Measurements from ENCODE around the gene FBXL17. TPM values are rescaled to one million over a fixed set of nuclear protein-coding genes. Genes with fewer than 3 reads are reported as not detected.

Gene FBXL17
- polyA plus RNA-seq, 1 of the 3 experiments (the other 2 are of a cell fraction), result 4.4 TPM

DNA sequence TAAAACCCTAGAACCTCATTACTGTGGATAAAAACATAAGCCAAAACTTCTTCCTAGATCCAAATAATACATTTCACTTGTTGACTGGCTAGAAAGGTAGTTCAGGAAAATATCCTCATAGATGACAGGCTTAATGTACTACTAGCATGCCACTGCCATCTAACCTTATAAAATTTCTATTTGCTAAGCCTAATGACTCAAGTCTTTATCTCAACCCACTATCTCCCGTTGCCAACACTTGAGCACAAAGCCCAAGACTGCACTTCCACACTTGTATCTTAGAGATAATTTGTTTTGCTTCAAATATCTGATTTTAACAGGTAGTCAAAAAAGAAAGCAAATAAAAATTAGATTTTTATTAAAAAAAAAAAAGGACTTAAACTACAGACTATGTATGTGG, 42.7 kb downstream of the FBXL17 start:
- 94% methylated on average over 1 of the region's 1 CpG for WGBS (ENCODE audit: low lambda C conversion rate)
- no peak for DNase-seq
- H3K4me2 ChIP-seq, result no peak overlapping the region
- ChIA-PET POLR2A (no interaction called here), CTCF (interaction anchor here (1.5 to 2.2 kb wide), 2 partner anchors 79 kb away, joined by 10 read pairs; no protein-coding TSS in a partner anchor)
- H3K9me2 ChIP-seq, result no peaks in the 10 kb centered on the region
- H2AFZ ChIP-seq (ENCODE audit: low read depth), result no peak overlapping the region
- H3K4me3 ChIP-seq (ENCODE audit: low read depth in 2 of 2, low read length in 1 of 2), result no peak overlapping the region
- no peaks in the 10 kb centered on the region; a peak in 1 of 4 replicates for H3K4me1 ChIP-seq (ENCODE audit: control insufficient read depth in 1 of 2, insufficient read depth in 2 of 2, low read depth in 1 of 2, low read length in 1 of 2)
- H3K9ac ChIP-seq, result no peak overlapping the region
- no peaks in the 10 kb centered on the region for H3F3A ChIP-seq (replicated peaks; ENCODE audit: insufficient read depth)
- no peak overlapping the region for H3K27ac ChIP-seq (ENCODE audit: low read depth in 2 of 2, low read length in 1 of 2)
- peaks cover 8 to 9% of the 10 kb centered on the region in 2 experiments for H3K36me3 ChIP-seq (replicated peaks in 1 of 2; ENCODE audit: control insufficient read depth in 1 of 2, insufficient read depth in 2 of 2, low read length in 1 of 2)
- H4K20me1 ChIP-seq (ENCODE audit: insufficient read depth), result no peaks in the 10 kb centered on the region
- H3K79me2 ChIP-seq (ENCODE audit: insufficient read depth), result no peaks in the 10 kb centered on the region
- H3K9me3 ChIP-seq, result no peaks in the 10 kb centered on the region
- TF ChIP-seq EP300 (IDR thresholded peaks at IDR 0.05; ENCODE audit: borderline replicate concordance in 1 of 2, low read depth in 1 of 2, low read length in 1 of 2) (no peak), EZH2phosphoT487 (IDR thresholded peaks at IDR 0.05; ENCODE audit: borderline replicate concordance, low read depth) (no peak), SMC3 (IDR thresholded peaks at IDR 0.05; ENCODE audit: low read depth, low read length) (no peak), JUND (IDR thresholded peaks at IDR 0.05) (no peak), NRF1 (IDR thresholded peaks at IDR 0.05; ENCODE audit: low read depth, low read length) (no peak), FOXM1 (IDR thresholded peaks at IDR 0.05; ENCODE audit: low read depth) (no peak), GABPA (IDR thresholded peaks at IDR 0.05; ENCODE audit: low read depth) (no peak), MXI1 (IDR thresholded peaks at IDR 0.05; ENCODE audit: low read depth, low read length) (no peak), RXRA (IDR thresholded peaks at IDR 0.05; ENCODE audit: borderline replicate concordance, low read depth) (no peak), GATA2 (CRISPR knock-in tag; IDR thresholded peaks at IDR 0.05) (no peak)
- no peaks in the 10 kb centered on the region for H3K27me3 ChIP-seq (ENCODE audit: insufficient read depth)

DNA sequence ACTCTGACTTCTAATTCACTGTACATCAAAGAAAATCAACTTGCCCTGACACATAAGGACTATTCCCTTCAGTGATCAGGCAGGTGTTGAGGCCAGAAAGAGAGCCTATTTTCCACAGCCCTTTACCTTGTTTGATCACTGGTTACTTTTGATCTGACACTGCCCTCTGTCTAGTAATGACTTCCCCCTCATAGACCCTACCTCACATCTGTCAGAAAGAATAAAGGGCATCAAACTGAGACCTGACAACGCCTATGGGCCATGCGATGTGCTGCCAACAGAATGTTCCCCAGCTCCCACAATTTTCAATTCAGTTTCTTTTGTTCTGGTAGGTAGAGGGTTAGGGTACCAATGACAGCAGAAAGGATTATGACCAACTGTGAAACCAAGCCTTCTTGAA, 47.7 kb downstream of the FBXL17 start:
- Histone ChIP-seq H3K9me2 (no peaks in the 10 kb centered on the region), H3K79me2 (ENCODE audit: insufficient read depth) (no peaks in the 10 kb centered on the region), H4K20me1 (ENCODE audit: insufficient read depth) (no peaks in the 10 kb centered on the region), H3K4me3 (ENCODE audit: low read depth in 2 of 2, low read length in 1 of 2) (no peak overlapping the region), H3K4me2 (no peak overlapping the region), H3K4me1 (ENCODE audit: control insufficient read depth in 1 of 2, insufficient read depth in 2 of 2, low read depth in 1 of 2, low read length in 1 of 2) (no peaks in the 10 kb centered on the region), H2AFZ (ENCODE audit: low read depth) (no peak overlapping the region), H3K9me3 (no peaks in the 10 kb centered on the region), H3F3A (replicated peaks; ENCODE audit: insufficient read depth) (no peaks in the 10 kb centered on the region), H3K27ac (ENCODE audit: low read depth in 2 of 2, low read length in 1 of 2) (no peak overlapping the region), H3K9ac (no peak overlapping the region), H3K36me3 (replicated peaks in 1 of 2; ENCODE audit: control insufficient read depth in 1 of 2, insufficient read depth in 2 of 2, low read length in 1 of 2) (peaks cover 0 to 3% of the 10 kb centered on the region in 2 experiments), H3K27me3 (ENCODE audit: insufficient read depth) (no peaks in the 10 kb centered on the region)
- ChIA-PET CTCF (interaction anchor here (1.4 to 1.7 kb wide), 2 partner anchors 10 to 11 kb away, joined by 3 to 5 read pairs; no protein-coding TSS in a partner anchor), POLR2A (no interaction called here)
- no peak for TF ChIP-seq POLR2AphosphoS5 (IDR thresholded peaks at IDR 0.05; ENCODE audit: low read depth, low read length)
- no peak for DNase-seq
- 100% methylated on average over 2 of the region's 2 CpGs for WGBS (ENCODE audit: low lambda C conversion rate)

DNA sequence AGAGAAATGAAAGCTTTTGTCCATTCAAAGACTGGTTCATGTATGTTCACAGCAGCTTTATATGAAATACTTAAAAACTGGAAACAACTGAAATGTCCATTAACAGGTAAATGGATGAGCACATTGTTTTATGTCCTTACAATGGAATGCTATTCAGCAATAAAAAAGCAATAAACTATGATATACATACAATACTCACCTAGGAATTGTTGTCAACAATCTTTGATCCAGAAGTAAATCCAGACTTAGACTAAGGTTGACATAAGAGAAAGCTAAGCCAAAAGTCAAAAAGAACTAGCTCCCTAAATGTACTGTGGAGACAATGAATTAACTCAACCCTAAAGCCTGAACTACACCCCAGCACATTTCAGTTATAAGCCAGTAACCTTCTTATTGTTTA, 54.9 kb downstream of the FBXL17 start:
- DNase-seq, result no peak
- ChIA-PET CTCF (interaction anchor here (0.7 to 3.7 kb wide), 2 partner anchors 66 to 68 kb away, joined by 3 to 19 read pairs; no protein-coding TSS in a partner anchor), POLR2A (no interaction called here)
- Histone ChIP-seq H3K9ac (no peak overlapping the region), H3F3A (replicated peaks; ENCODE audit: insufficient read depth) (no peaks in the 10 kb centered on the region), H4K20me1 (ENCODE audit: insufficient read depth) (no peaks in the 10 kb centered on the region), H2AFZ (ENCODE audit: low read depth) (no peak overlapping the region), H3K9me2 (no peaks in the 10 kb centered on the region), H3K79me2 (ENCODE audit: insufficient read depth) (no peaks in the 10 kb centered on the region), H3K27me3 (ENCODE audit: insufficient read depth) (no peaks in the 10 kb centered on the region), H3K4me1 (ENCODE audit: control insufficient read depth in 1 of 2, insufficient read depth in 2 of 2, low read depth in 1 of 2, low read length in 1 of 2) (no peaks in the 10 kb centered on the region), H3K4me3 (ENCODE audit: low read depth in 2 of 2, low read length in 1 of 2) (no peak overlapping the region), H3K36me3 (replicated peaks in 1 of 2; ENCODE audit: control insufficient read depth in 1 of 2, insufficient read depth in 2 of 2, low read length in 1 of 2) (peaks cover 0 to 8% of the 10 kb centered on the region in 2 experiments), H3K4me2 (no peak overlapping the region), H3K9me3 (no peaks in the 10 kb centered on the region), H3K27ac (ENCODE audit: low read depth in 2 of 2, low read length in 1 of 2) (no peak overlapping the region)
- no peak for TF ChIP-seq FOSL2 (IDR thresholded peaks at IDR 0.05; ENCODE audit: borderline replicate concordance, low read depth)
- TF ChIP-seq, protein P1, sequence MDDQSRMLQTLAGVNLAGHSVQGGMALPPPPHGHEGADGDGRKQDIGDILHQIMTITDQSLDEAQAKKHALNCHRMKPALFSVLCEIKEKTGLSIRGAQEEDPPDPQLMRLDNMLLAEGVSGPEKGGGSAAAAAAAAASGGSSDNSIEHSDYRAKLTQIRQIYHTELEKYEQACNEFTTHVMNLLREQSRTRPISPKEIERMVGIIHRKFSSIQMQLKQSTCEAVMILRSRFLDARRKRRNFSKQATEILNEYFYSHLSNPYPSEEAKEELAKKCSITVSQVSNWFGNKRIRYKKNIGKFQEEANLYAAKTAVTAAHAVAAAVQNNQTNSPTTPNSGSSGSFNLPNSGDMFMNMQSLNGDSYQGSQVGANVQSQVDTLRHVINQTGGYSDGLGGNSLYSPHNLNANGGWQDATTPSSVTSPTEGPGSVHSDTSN (IDR thresholded peaks at IDR 0.05), result no peak
- TF ChIP-seq POLR2AphosphoS5 (IDR thresholded peaks at IDR 0.05; ENCODE audit: low read depth, low read length), result no peak
- TF ChIP-seq, protein P2, sequence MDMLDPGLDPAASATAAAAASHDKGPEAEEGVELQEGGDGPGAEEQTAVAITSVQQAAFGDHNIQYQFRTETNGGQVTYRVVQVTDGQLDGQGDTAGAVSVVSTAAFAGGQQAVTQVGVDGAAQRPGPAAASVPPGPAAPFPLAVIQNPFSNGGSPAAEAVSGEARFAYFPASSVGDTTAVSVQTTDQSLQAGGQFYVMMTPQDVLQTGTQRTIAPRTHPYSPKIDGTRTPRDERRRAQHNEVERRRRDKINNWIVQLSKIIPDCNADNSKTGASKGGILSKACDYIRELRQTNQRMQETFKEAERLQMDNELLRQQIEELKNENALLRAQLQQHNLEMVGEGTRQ (IDR thresholded peaks at IDR 0.05; ENCODE audit: borderline replicate concordance, low read depth, low read length), result no peak
- TF ChIP-seq, protein P3, sequence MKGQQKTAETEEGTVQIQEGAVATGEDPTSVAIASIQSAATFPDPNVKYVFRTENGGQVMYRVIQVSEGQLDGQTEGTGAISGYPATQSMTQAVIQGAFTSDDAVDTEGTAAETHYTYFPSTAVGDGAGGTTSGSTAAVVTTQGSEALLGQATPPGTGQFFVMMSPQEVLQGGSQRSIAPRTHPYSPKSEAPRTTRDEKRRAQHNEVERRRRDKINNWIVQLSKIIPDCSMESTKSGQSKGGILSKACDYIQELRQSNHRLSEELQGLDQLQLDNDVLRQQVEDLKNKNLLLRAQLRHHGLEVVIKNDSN (IDR thresholded peaks at IDR 0.05; ENCODE audit: borderline replicate concordance, low read depth), result no peak
- TF ChIP-seq RXRA (IDR thresholded peaks at IDR 0.05; ENCODE audit: borderline replicate concordance, low read depth), result no peak
- no peak for TF ChIP-seq SIN3A (IDR thresholded peaks at IDR 0.05; ENCODE audit: borderline replicate concordance, low read depth, low read length)
- no peak for TF ChIP-seq EZH2phosphoT487 (IDR thresholded peaks at IDR 0.05; ENCODE audit: borderline replicate concordance, low read depth)
- TF ChIP-seq TAF1 (IDR thresholded peaks at IDR 0.05; ENCODE audit: borderline replicate concordance, low read depth, low read length), result no peak

Data from SK-N-SH (cell line).